CD4-positive, alpha-beta T cell (primary cell): ENCODE measurements around the gene CTDSP2. TPM values are rescaled to one million over a fixed set of nuclear protein-coding genes. Genes with fewer than 3 reads are reported as not detected.

Experiments used
- ATAC-seq: fragments of 200-7000 bp; cut with Tn5 transposase; one replicate; pipeline ENCODE4 v1.10.0; 2022; ENCODE audit warnings: mild to moderate bottlenecking; ENCODE audit not compliant: poor library complexity
- CTCF ChIA-PET: fragments of 350-600 bp; sonication (Branson Sonifier 250); formaldehyde crosslinking; loops from one replicate; lab custom pipeline; 2021; ENCODE audit warnings: antibody characterized with exemption, inconsistent platforms; lab: Charles Lee
- POLR2A ChIA-PET: fragments of 350-600 bp; sonication (Branson Sonifier 250); formaldehyde crosslinking; loops from one replicate; lab custom pipeline; 2021; ENCODE audit warnings: antibody characterized with exemption, inconsistent platforms; lab: Charles Lee
- DNase-seq, 14 experiments: peaks; one replicate each; pipeline ENCODE4 v3.0.0-alpha.2; 2013 to 2020; ENCODE audit warnings: mixed read lengths in 2 of 14
- H3K27ac ChIP-seq, 2 donors: one replicate each; pipeline versions ENCODE4 v1.5.1 to v1.7.0; 2013; ENCODE audit warnings: low read length in 2 of 2, low read depth in 1 of 2, mild to moderate bottlenecking in 1 of 2
- H3K27me3 ChIP-seq, 2 experiments: 1 replicate in 1 of 2; 2 replicates in 1 of 2; pipeline versions ENCODE4 v1.6.1 to v1.7.0; 2013; ENCODE audit warnings: low read length in 2 of 2, control low read depth in 1 of 2, mild to moderate bottlenecking in 1 of 2, moderate library complexity in 1 of 2; ENCODE audit not compliant: insufficient read depth in 2 of 2, control insufficient read depth in 1 of 2
- H3K36me3 ChIP-seq: one replicate; pipeline ENCODE4 v1.6.1; 2013; ENCODE audit warnings: low read length, control low read depth; ENCODE audit not compliant: insufficient read depth
- H3K4me1 ChIP-seq: one replicate; pipeline ENCODE4 v1.6.1; 2013; ENCODE audit warnings: low read length, control low read depth; ENCODE audit not compliant: insufficient read depth
- H3K4me3 ChIP-seq: one replicate; pipeline ENCODE4 v1.5.1; 2013; ENCODE audit warnings: mild to moderate bottlenecking, low read length, moderate library complexity
- H3K9me3 ChIP-seq, 2 experiments: 1 replicate in 1 of 2; 2 replicates in 1 of 2; pipeline versions ENCODE4 v1.6.1 to v1.7.0; 2013; ENCODE audit warnings: low read length in 2 of 2, mild to moderate bottlenecking in 2 of 2, control low read depth in 1 of 2, moderate library complexity in 1 of 2; ENCODE audit not compliant: control insufficient read depth in 1 of 2, insufficient read depth in 1 of 2
- H3K27ac Mint-ChIP-seq: one replicate; pipeline ENCODE4 v1.8.0; 2020; ENCODE audit warnings: mixed read lengths
- H3K27me3 Mint-ChIP-seq: one replicate; pipeline ENCODE4 v1.8.0; 2021; ENCODE audit warnings: mixed read lengths
- H3K36me3 Mint-ChIP-seq: one replicate; pipeline ENCODE4 v1.8.0; 2021; ENCODE audit warnings: low read depth, mixed read lengths
- H3K4me1 Mint-ChIP-seq: one replicate; pipeline ENCODE4 v1.8.0; 2021; ENCODE audit warnings: low read depth, mixed read lengths
- H3K4me3 Mint-ChIP-seq: one replicate; pipeline ENCODE4 v1.8.0; 2020; ENCODE audit warnings: mild to moderate bottlenecking, mixed read lengths
- H3K9me3 Mint-ChIP-seq: one replicate; pipeline ENCODE4 v1.8.0; 2020; ENCODE audit warnings: mixed read lengths
- CTCF ChIP-seq: fragments of 200-600 bp; IDR thresholded peaks from one replicate; pipeline ENCODE4 v1.8.0; 2022; ENCODE audit warnings: antibody characterized with exemption, mild to moderate bottlenecking
- intact Hi-C, 2 experiments: fragments of 100-400 bp; cut with DNase I in 1 of 2; cut with micrococcal nuclease in 1 of 2; formaldehyde crosslinking; loops; one replicate each; pipeline versions ENCODE4 v1.15.1 to v1.9.0; 2023 to 2025; cut with DNase I, micrococcal nuclease
- total RNA-seq, 174 experiments: library from RNA in 2 of 174; stranded (reverse) in 2 of 174; gene quantifications; one replicate each; pipeline ENCODE4 v1.2.3 and lab custom pipeline; 2021 to 2026

Gene CTDSP2
- total RNA-seq, 2 experiments from 2014 or later = 86.2 to 86.4 TPM

DNA sequence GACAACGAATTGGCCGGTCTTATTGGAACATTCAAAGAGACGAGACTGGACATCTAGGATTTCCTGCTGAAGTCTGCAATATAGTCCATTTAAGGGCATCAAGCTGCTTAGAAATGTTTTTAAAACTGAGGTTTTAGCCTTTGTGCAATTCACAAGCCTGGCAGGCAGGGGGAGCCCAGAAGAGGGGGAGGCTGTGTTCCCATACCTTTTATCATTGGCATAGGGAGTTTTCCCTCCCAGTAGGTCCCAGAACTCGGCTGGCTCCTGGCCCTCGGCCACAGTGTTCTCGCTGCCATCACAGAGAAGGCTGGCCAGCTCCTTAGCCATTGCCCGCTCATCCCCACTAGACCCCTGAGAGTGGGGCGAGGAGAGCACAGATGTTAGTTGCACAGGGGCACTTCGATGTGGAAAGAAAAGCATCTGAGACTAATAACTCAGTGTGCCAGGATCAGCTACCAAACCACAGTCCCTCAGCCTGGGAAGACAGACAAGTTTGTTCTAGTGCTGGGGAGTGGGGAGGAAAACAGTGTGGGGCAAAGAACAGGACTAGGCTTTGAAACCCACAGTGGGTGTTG lies 43.1 kb downstream of the CTDSP2 start:
- Histone ChIP-seq H3K4me1 (no peaks in the 10 kb centered on the region), H3K4me3 (no peak overlapping the region), H3K27ac (no peak overlapping the region), H3K9me3 (no peaks in the 10 kb centered on the region), H3K27me3 (no peaks in the 10 kb centered on the region), H3K36me3 (peaks cover 41% of the 10 kb centered on the region)
- POLR2A ChIA-PET = interaction anchor here (0.7 to 1.5 kb wide), 3 partner anchors 21 to 96 kb away, joined by 3 to 4 read pairs (median 3); partner anchors contain the start of gene TSFM
- peaks cover 61% of the 10 kb centered on the region for H3K36me3 Mint-ChIP-seq
- ATAC-seq (no peak), DNase-seq (peak in 13 of 14 experiments; percentile 10 to 58 (median 29))
- CTCF ChIA-PET = interaction anchor here (0.9 to 2.2 kb wide), 9 partner anchors 9 to 102 kb away, joined by 3 to 11 read pairs (median 4); partner anchors contain the start of gene TSFM
- no peak overlapping the region for H3K4me3 Mint-ChIP-seq
- H3K4me1 Mint-ChIP-seq = no peaks in the 10 kb centered on the region
- peak; percentile 76 for TF ChIP-seq CTCF
- H3K9me3 Mint-ChIP-seq = no peaks in the 10 kb centered on the region
- no peaks in the 10 kb centered on the region for H3K27me3 Mint-ChIP-seq
- H3K27ac Mint-ChIP-seq = no peak overlapping the region
- intact Hi-C loops = loop anchor here (1.0 to 2.0 kb wide), 3 partner anchors 44 to 102 kb away; no protein-coding TSS in a partner anchor

- no peak overlapping the region for H3K4me3 ChIP-seq
- H3K27me3 ChIP-seq = no peaks in the 10 kb centered on the region
- no peak overlapping the region for H3K27ac ChIP-seq
- no peak for TF ChIP-seq CTCF
- DNase-seq = no peak
- intact Hi-C loops = loop anchor here (1.0 to 2.0 kb wide), 3 partner anchors 45 to 103 kb away; no protein-coding TSS in a partner anchor
- H3K4me1 ChIP-seq = no peaks in the 10 kb centered on the region
- H3K9me3 ChIP-seq = no peaks in the 10 kb centered on the region
- H3K36me3 ChIP-seq = peaks cover 40% of the 10 kb centered on the region
- POLR2A ChIA-PET = interaction anchor here (0.7 to 1.5 kb wide), 3 partner anchors 20 to 96 kb away, joined by 3 to 4 read pairs (median 3); partner anchors contain the start of gene TSFM
- Mint-ChIP-seq H3K27ac (no peak overlapping the region), H3K9me3 (no peaks in the 10 kb centered on the region), H3K36me3 (peaks cover 63% of the 10 kb centered on the region), H3K27me3 (no peaks in the 10 kb centered on the region), H3K4me3 (no peak overlapping the region), H3K4me1 (no peaks in the 10 kb centered on the region)
- ATAC-seq = no peak
- CTCF ChIA-PET = interaction anchor here (0.5 to 2.2 kb wide), 9 partner anchors 8 to 453 kb away, joined by 3 to 11 read pairs (median 4); partner anchors contain the start of gene TSFM
Observed at GRCh38 chr12:57802607-57803006, 43.9 kb downstream of the CTDSP2 start.

GRCh38 chr12:57800965-57801364 lies 45.6 kb downstream of the CTDSP2 start:
- intact Hi-C loops = no loop called here
- Mint-ChIP-seq H3K4me1 (no peaks in the 10 kb centered on the region), H3K27me3 (no peaks in the 10 kb centered on the region), H3K27ac (no peak overlapping the region), H3K36me3 (peaks cover 64% of the 10 kb centered on the region), H3K9me3 (no peaks in the 10 kb centered on the region), H3K4me3 (no peak overlapping the region)
- Histone ChIP-seq H3K4me3 (no peak overlapping the region), H3K4me1 (no peaks in the 10 kb centered on the region), H3K27me3 (no peaks in the 10 kb centered on the region), H3K27ac (no peak overlapping the region), H3K9me3 (no peaks in the 10 kb centered on the region), H3K36me3 (peaks cover 49% of the 10 kb centered on the region)
- DNase-seq = no peak
- ChIA-PET POLR2A (interaction anchor here (0.7 to 2.2 kb wide), 3 partner anchors 8 to 18 kb away, joined by 3 to 6 read pairs (median 4); partner anchors contain the start of gene AVIL), CTCF (interaction anchor here (2.5 kb wide), 1 partner anchor 95 kb away, joined by 6 read pairs; no protein-coding TSS in a partner anchor)
- no peak for TF ChIP-seq CTCF
- no peak for ATAC-seq
